IMR-90 (cell line): ENCODE data around the gene LAMA5. TPM values are rescaled to one million over a fixed set of nuclear protein-coding genes. Genes with fewer than 3 reads are reported as not detected.

Experiments
- ATAC-seq: fragments of 200-7000 bp; cut with Tn5 transposase; 2 replicates; pipeline ENCODE4 v1.9.1; 2020; ENCODE audit warnings: low read depth, mild to moderate bottlenecking, moderate library complexity
- BruUV-seq: library from RNA; stranded (reverse); fragments of 400-500 nt; replicated peaks from 2 replicates; lab custom pipeline; 2021; lab: Mats Ljungman, UMichigan
- CTCF ChIA-PET: fragments of 300-600 bp; formaldehyde crosslinking; extraction: SDS; loops from one replicate; lab custom pipeline; 2021; ENCODE audit warnings: antibody characterized with exemption; lab: Yijun Ruan, JAX
- POLR2A ChIA-PET: fragments of 300-600 bp; sonication (Branson Sonifier 250); formaldehyde crosslinking; loops from one replicate; lab custom pipeline; 2022; ENCODE audit warnings: antibody characterized with exemption; ENCODE audit not compliant: unreplicated experiment; lab: Charles Lee
- DNase-seq: peaks from one replicate; pipeline ENCODE4 v3.0.0; 2013
- H2AFZ ChIP-seq: replicated peaks from 2 replicates; pipeline ENCODE3; 2013; ENCODE audit warnings: low read length, mild to moderate bottlenecking; ENCODE audit not compliant: poor library complexity
- H2AK5ac ChIP-seq: 2 replicates; pipeline ENCODE4 v1.6.1; 2013; ENCODE audit warnings: low read depth, low read length, inconsistent platforms
- H2AK9ac ChIP-seq: replicated peaks from 2 replicates; pipeline ENCODE3; 2013; ENCODE audit warnings: mild to moderate bottlenecking, low read depth, low read length, moderate library complexity; ENCODE audit not compliant: poor library complexity
- H2BK120ac ChIP-seq: 2 replicates; pipeline ENCODE4 v1.6.1; 2013; ENCODE audit warnings: low read depth, low read length, inconsistent platforms
- H2BK15ac ChIP-seq: 3 replicates; pipeline ENCODE4 v1.6.1; 2013; ENCODE audit warnings: low read depth, low read length, inconsistent platforms
- H2BK20ac ChIP-seq: 2 replicates; pipeline ENCODE4 v1.6.1; 2013; ENCODE audit warnings: low read depth, mild to moderate bottlenecking, inconsistent platforms, low read length, moderate library complexity
- H2BK5ac ChIP-seq: 2 replicates; pipeline ENCODE4 v1.6.1; 2013; ENCODE audit warnings: mild to moderate bottlenecking, low read depth, low read length, inconsistent platforms; ENCODE audit not compliant: poor library complexity, severe bottlenecking
- H3K14ac ChIP-seq: replicated peaks from 2 replicates; pipeline ENCODE4 v1.6.1; 2013; ENCODE audit warnings: low read depth, low read length, inconsistent platforms
- H3K18ac ChIP-seq: 2 replicates; pipeline ENCODE4 v1.6.1; 2013; ENCODE audit warnings: low read depth, low read length, control low read depth
- H3K23ac ChIP-seq: 2 replicates; pipeline ENCODE4 v1.6.1; 2013; ENCODE audit warnings: low read depth, low read length, inconsistent platforms
- H3K27ac ChIP-seq: 2 replicates; pipeline ENCODE4 v1.5.1; 2013; ENCODE audit warnings: mild to moderate bottlenecking, control low read depth, low read length; ENCODE audit not compliant: insufficient read depth
- H3K27me3 ChIP-seq: 2 replicates; pipeline ENCODE4 v1.6.1; 2013; ENCODE audit warnings: low read length; ENCODE audit not compliant: control insufficient read depth, insufficient read depth
- H3K36me3 ChIP-seq: 2 replicates; pipeline ENCODE4 v1.6.1; 2013; ENCODE audit warnings: low read length, mixed read lengths; ENCODE audit not compliant: control insufficient read depth, insufficient read depth
- H3K4ac ChIP-seq: 2 replicates; pipeline ENCODE4 v1.6.1; 2013; ENCODE audit warnings: low read depth, low read length, inconsistent platforms
- H3K4me1 ChIP-seq: 2 replicates; pipeline ENCODE4 v1.6.1; 2013; ENCODE audit warnings: low read length, mixed read lengths; ENCODE audit not compliant: control insufficient read depth, insufficient read depth
- H3K4me2 ChIP-seq: 2 replicates; pipeline ENCODE4 v1.6.1; 2013; ENCODE audit warnings: low read depth, mild to moderate bottlenecking, control low read depth, low read length, moderate library complexity
- H3K4me3 ChIP-seq: 2 replicates; pipeline ENCODE4 v1.5.1; 2013; ENCODE audit warnings: low read depth, mild to moderate bottlenecking, control low read depth, low read length, moderate library complexity; ENCODE audit not compliant: insufficient read depth
- H3K56ac ChIP-seq: 2 replicates; pipeline ENCODE4 v1.6.1; 2013; ENCODE audit warnings: low read length, inconsistent platforms; ENCODE audit not compliant: insufficient read depth; ENCODE audit errors: extremely low read depth
- H3K79me1 ChIP-seq, 2 experiments: 2 replicates each; pipeline ENCODE4 v1.6.1; 2013; ENCODE audit warnings: low read length in 2 of 2, inconsistent platforms in 1 of 2, low read depth in 1 of 2
- H3K9ac ChIP-seq: 2 replicates; pipeline ENCODE4 v1.6.1; 2013; ENCODE audit warnings: low read depth, low read length, control low read depth
- H3K9me1 ChIP-seq: 2 replicates; pipeline ENCODE4 v1.6.1; 2013; ENCODE audit warnings: low read length, inconsistent platforms; ENCODE audit not compliant: insufficient read depth
- H3K9me3 ChIP-seq: 2 replicates; pipeline ENCODE4 v1.6.1; 2013; ENCODE audit warnings: low read length; ENCODE audit not compliant: control insufficient read depth, insufficient read depth
- H4K20me1 ChIP-seq: 2 replicates; pipeline ENCODE4 v1.6.1; 2013; ENCODE audit warnings: low read length, inconsistent platforms; ENCODE audit not compliant: insufficient read depth
- H4K5ac ChIP-seq: 2 replicates; pipeline ENCODE4 v1.6.1; 2013; ENCODE audit warnings: mild to moderate bottlenecking, low read depth, low read length, control low read depth
- H4K8ac ChIP-seq, 2 experiments: 2 replicates each; pipeline ENCODE4 v1.6.1; 2013; ENCODE audit warnings: low read depth in 2 of 2, low read length in 2 of 2, control low read depth in 1 of 2, inconsistent platforms in 1 of 2
- H4K91ac ChIP-seq: 2 replicates; pipeline ENCODE4 v1.6.1; 2013; ENCODE audit warnings: low read depth, low read length, inconsistent platforms; ENCODE audit not compliant: insufficient read depth
- CEBPB ChIP-seq: IDR thresholded peaks from 2 replicates; pipeline ENCODE4 v1.6.1; 2012; ENCODE audit warnings: low read depth, low read length, improper control_type of control experiment
- CHD1 ChIP-seq: IDR thresholded peaks from 2 replicates; pipeline ENCODE4 v1.6.1; 2012; ENCODE audit warnings: low read depth, low read length, improper control_type of control experiment
- CTCF ChIP-seq: conservative IDR thresholded peaks from 2 replicates; pipeline ENCODE4 v1.5.1; 2012; ENCODE audit warnings: mild to moderate bottlenecking, low read depth, low read length, improper control_type of control experiment
- FOS ChIP-seq: fragments of 150-350 bp; IDR thresholded peaks from 2 replicates; pipeline ENCODE4 v1.6.1; 2016; ENCODE audit warnings: low read depth, low read length
- MAFK ChIP-seq: IDR thresholded peaks from 2 replicates; pipeline ENCODE4 v1.6.1; 2012; ENCODE audit warnings: low read depth, low read length, improper control_type of control experiment
- MXI1 ChIP-seq: IDR thresholded peaks from 2 replicates; pipeline ENCODE4 v1.6.1; 2012; ENCODE audit warnings: low read depth, mild to moderate bottlenecking, low read length, moderate library complexity, borderline replicate concordance
- NFE2L2 ChIP-seq: fragments of 150-350 bp; IDR thresholded peaks from 2 replicates; pipeline ENCODE4 v1.6.1; 2016; ENCODE audit warnings: low read depth, mild to moderate bottlenecking, low read length
- POLR2A ChIP-seq: IDR thresholded peaks from 2 replicates; pipeline ENCODE4 v1.6.1; 2012; ENCODE audit warnings: mild to moderate bottlenecking, low read depth, low read length
- RAD21 ChIP-seq: IDR thresholded peaks from 2 replicates; pipeline ENCODE4 v1.6.1; 2012; ENCODE audit warnings: low read length, improper control_type of control experiment
- RCOR1 ChIP-seq: IDR thresholded peaks from 2 replicates; pipeline ENCODE4 v1.6.1; 2012; ENCODE audit warnings: mild to moderate bottlenecking, low read length, improper control_type of control experiment; ENCODE audit not compliant: insufficient replicate concordance
- RFX5 ChIP-seq: IDR thresholded peaks from 2 replicates; pipeline ENCODE4 v1.8.0; 2012; ENCODE audit warnings: low read depth, mild to moderate bottlenecking, low read length, moderate library complexity
- SMC3 ChIP-seq: fragments of 150-350 bp; IDR thresholded peaks from 2 replicates; pipeline ENCODE4 v1.6.1; 2016; ENCODE audit warnings: low read depth, mild to moderate bottlenecking, antibody characterized with exemption, low read length, moderate library complexity
- USF2 ChIP-seq: fragments of 150-350 bp; IDR thresholded peaks from 2 replicates; pipeline ENCODE4 v1.6.1; 2017; ENCODE audit warnings: mild to moderate bottlenecking, antibody characterized with exemption, low read length, low read depth
- WGBS, 2 experiments: methylation state at CpG; one replicate each; pipeline versions ENCODE4 v1.1.5 to v1.1.7; 2013; ENCODE audit warnings: missing lambda C conversion rate in 2 of 2; ENCODE audit not compliant: insufficient read length in 1 of 2; ENCODE audit errors: extremely low coverage in 2 of 2; 5-methylcytosine and 5-hydroxymethylcytosine counted together
- dilution Hi-C: fragments of 300-500 bp; cut with HindIII; formaldehyde crosslinking; loops from one replicate; pipeline ENCODE4 v1.14.3; 2018; ENCODE audit warnings: low sequenced_read_pairs; ENCODE audit not compliant: unreplicated experiment
- in situ Hi-C: fragments of 300-500 bp; cut with MboI; formaldehyde crosslinking; loops from 3 replicates; pipeline ENCODE4 v1.14.3; 2019; ENCODE audit warnings: low sequenced_read_pairs, inconsistent platforms, mixed read lengths
- intact Hi-C: fragments of 100-400 bp; cut with micrococcal nuclease; formaldehyde crosslinking; loops from 2 replicates; pipeline ENCODE4 v1.10.0; 2022
- polyA plus RNA-seq, 3 experiments: library from polyadenylated mRNA; depleted of rRNA; stranded (reverse); fragments of >200 nt; gene quantifications; 2 replicates each; pipeline ENCODE4 v1.2.3, GENCODE V29; 2012; ENCODE audit warnings: low replicate concordance in 1 of 3
- total RNA-seq: library from RNA; depleted of rRNA; stranded (reverse); fragments of >200 nt; gene quantifications from 2 replicates; pipeline ENCODE4 v1.2.3, GENCODE V29; 2012
- TF ChIP-seq, protein P1 (sequence below): fragments of 150-350 bp; IDR thresholded peaks from 2 replicates; pipeline ENCODE4 v1.6.1; 2016; ENCODE audit warnings: low read depth, mild to moderate bottlenecking, low read length, moderate library complexity, borderline replicate concordance

LAMA5 gene
- total and polyA plus RNA-seq, 2 of the 4 experiments (the other 2 are of a cell fraction): 0.90 to 7.3 TPM

DNA sequence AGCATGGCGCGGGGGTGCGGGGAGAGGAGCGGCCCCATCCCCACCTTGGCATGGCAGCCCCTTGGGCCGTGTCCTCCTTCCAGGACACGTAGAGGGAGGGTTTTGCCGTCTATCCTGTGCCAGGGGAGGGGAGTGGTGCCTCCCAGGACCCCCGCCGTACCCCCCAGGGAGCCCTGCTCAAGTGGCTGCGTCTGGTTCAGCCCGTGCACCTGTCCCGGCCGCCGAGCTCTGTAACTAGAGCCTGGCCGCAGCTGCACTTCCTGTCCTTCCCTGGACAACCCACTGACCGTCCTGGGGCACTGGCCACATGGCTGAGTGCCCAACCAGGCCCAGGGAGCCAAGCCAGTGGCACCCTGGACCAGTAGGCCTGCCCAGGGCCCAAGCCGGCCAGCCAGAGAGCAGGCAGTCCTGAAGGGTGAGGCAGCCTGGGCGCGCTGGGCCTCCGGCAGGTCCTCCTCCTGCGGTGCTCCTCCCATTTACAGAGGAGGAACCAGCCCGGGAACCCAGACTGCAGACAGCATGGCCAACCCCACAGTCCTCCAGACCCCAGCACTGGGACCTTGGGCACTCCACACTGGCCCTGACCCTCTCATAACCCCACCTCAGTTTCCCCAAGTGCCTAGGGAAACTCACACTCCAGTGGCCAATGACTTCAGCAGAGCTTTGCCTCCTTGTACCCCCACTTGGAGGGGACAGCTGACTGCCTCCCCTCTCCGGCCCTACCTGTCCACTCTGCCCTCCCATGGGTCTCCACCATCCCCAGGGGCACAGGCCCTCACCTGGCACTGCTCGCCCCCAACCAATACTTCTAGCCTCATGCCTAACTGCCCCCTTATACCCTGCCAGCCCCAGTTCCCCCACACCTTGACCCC, 8.7 kb downstream of the LAMA5 start:
- no peak overlapping the region for H2AK9ac ChIP-seq
- no peak overlapping the region for H3K9ac ChIP-seq
- in situ Hi-C loops (no loop called here), intact Hi-C loops (no loop called here), dilution Hi-C loops (no loop called here)
- H3K4me1 ChIP-seq: peaks cover 28% of the 10 kb centered on the region
- no peak overlapping the region for H4K5ac ChIP-seq
- no peak overlapping the region for H2BK5ac ChIP-seq
- H3K4ac ChIP-seq: no peak overlapping the region
- WGBS, 2 experiments: 68% methylated on average over 8 of the region's 24 CpGs; no CpG with 5 or more reads in 1 of the 2 experiments
- H3K4me2 ChIP-seq: no peak overlapping the region
- H3K14ac ChIP-seq: no peak overlapping the region
- H4K91ac ChIP-seq: no peak overlapping the region
- no peak overlapping the region; the same call in 1 of the 2 replicates for H2AK5ac ChIP-seq
- no peak overlapping the region for H2BK15ac ChIP-seq
- peaks cover 3% of the 10 kb centered on the region; the same call in 1 of the 2 replicates for H4K20me1 ChIP-seq
- no TSS peak for BruUV-seq
- H2BK20ac ChIP-seq: no peak overlapping the region
- no peak overlapping the region for H2BK120ac ChIP-seq
- no peaks in the 10 kb centered on the region for H3K9me3 ChIP-seq
- H3K79me1 ChIP-seq: no peaks in the 10 kb centered on the region
- H3K27ac ChIP-seq: no peak overlapping the region
- H2AFZ ChIP-seq: no peak overlapping the region
- no peaks in the 10 kb centered on the region for H3K27me3 ChIP-seq
- peaks cover 4% of the 10 kb centered on the region; the same call in 1 of the 2 replicates for H3K36me3 ChIP-seq
- no peak overlapping the region for H3K4me3 ChIP-seq
- no peak for DNase-seq
- no peaks in the 10 kb centered on the region for H3K9me1 ChIP-seq
- H3K56ac ChIP-seq: no peak overlapping the region
- no peak overlapping the region for H4K8ac ChIP-seq
- H3K23ac ChIP-seq: no peak overlapping the region
- no peak for ATAC-seq
- CTCF ChIA-PET: interaction anchor here (1.0 kb wide), 1 partner anchor 10 kb away, joined by 3 read pairs; no protein-coding TSS in a partner anchor
- POLR2A ChIA-PET: no interaction called here
- no peak overlapping the region for H3K18ac ChIP-seq
- no peak for TF ChIP-seq MXI1
- TF ChIP-seq CTCF: no peak
- TF ChIP-seq USF2: no peak
- TF ChIP-seq POLR2A: no peak
- TF ChIP-seq CHD1: no peak
- no peak for TF ChIP-seq SMC3
- no peak for TF ChIP-seq CEBPB
- TF ChIP-seq RAD21: no peak
- TF ChIP-seq, protein P1, sequence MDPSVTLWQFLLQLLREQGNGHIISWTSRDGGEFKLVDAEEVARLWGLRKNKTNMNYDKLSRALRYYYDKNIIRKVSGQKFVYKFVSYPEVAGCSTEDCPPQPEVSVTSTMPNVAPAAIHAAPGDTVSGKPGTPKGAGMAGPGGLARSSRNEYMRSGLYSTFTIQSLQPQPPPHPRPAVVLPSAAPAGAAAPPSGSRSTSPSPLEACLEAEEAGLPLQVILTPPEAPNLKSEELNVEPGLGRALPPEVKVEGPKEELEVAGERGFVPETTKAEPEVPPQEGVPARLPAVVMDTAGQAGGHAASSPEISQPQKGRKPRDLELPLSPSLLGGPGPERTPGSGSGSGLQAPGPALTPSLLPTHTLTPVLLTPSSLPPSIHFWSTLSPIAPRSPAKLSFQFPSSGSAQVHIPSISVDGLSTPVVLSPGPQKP: no peak
- no peak for TF ChIP-seq FOS
- TF ChIP-seq MAFK: no peak
- TF ChIP-seq NFE2L2: no peak
- no peak for TF ChIP-seq RFX5
- no peak for TF ChIP-seq RCOR1
